Effector memory CD4-positive, alpha-beta T cell (primary cell): ENCODE measurements around the gene P3H2.

Source experiments
- DNase-seq, 3 donors: peaks; one replicate each; pipeline ENCODE4 v3.0.0-alpha.2; 2020
- H3K27ac ChIP-seq: 2 replicates; pipeline ENCODE4 v1.7.0; 2013; ENCODE audit warnings: mild to moderate bottlenecking, low read length, moderate library complexity; ENCODE audit not compliant: insufficient read depth, poor library complexity, severe bottlenecking
- H3K27me3 ChIP-seq: replicated peaks from 2 replicates; pipeline ENCODE4 v1.7.0; 2013; ENCODE audit warnings: mild to moderate bottlenecking, low read length; ENCODE audit not compliant: insufficient read depth, control insufficient read depth, poor library complexity, severe bottlenecking
- H3K36me3 ChIP-seq: 2 replicates; pipeline ENCODE4 v1.7.0; 2013; ENCODE audit warnings: mild to moderate bottlenecking, low read length, moderate library complexity; ENCODE audit not compliant: control insufficient read depth, insufficient read depth
- H3K4me1 ChIP-seq: 2 replicates; pipeline ENCODE4 v1.7.0; 2013; ENCODE audit warnings: low read length, mild to moderate bottlenecking; ENCODE audit not compliant: control insufficient read depth, insufficient read depth, poor library complexity, severe bottlenecking
- H3K4me3 ChIP-seq: 2 replicates; pipeline ENCODE4 v1.7.0; 2013; ENCODE audit warnings: low read length, low read depth, mild to moderate bottlenecking; ENCODE audit not compliant: insufficient read depth, poor library complexity, severe bottlenecking
- H3K9me3 ChIP-seq: 2 replicates; pipeline ENCODE4 v1.7.0; 2013; ENCODE audit warnings: mild to moderate bottlenecking, low read length, moderate library complexity; ENCODE audit not compliant: control insufficient read depth

Gene P3H2

GRCh38 chr3:190013943-190014924 lies 106.5 kb downstream of the P3H2 start:
- H3K4me3 ChIP-seq: no peak overlapping the region
- H3K27me3 ChIP-seq: no peaks in the 10 kb centered on the region
- H3K4me1 ChIP-seq: no peaks in the 10 kb centered on the region
- H3K27ac ChIP-seq: no peak overlapping the region
- no peak for DNase-seq
- H3K9me3 ChIP-seq: no peaks in the 10 kb centered on the region
- no peaks in the 10 kb centered on the region for H3K36me3 ChIP-seq

GRCh38 chr3:190012784-190013183 lies 107.9 kb downstream of the P3H2 start:
- no peak overlapping the region for H3K4me3 ChIP-seq
- H3K9me3 ChIP-seq: no peaks in the 10 kb centered on the region
- H3K4me1 ChIP-seq: no peaks in the 10 kb centered on the region
- no peak overlapping the region for H3K27ac ChIP-seq
- H3K27me3 ChIP-seq: no peaks in the 10 kb centered on the region
- DNase-seq: no peak
- no peaks in the 10 kb centered on the region for H3K36me3 ChIP-seq

- DNase-seq: no peak
- Histone ChIP-seq H3K27ac (no peak overlapping the region), H3K27me3 (no peaks in the 10 kb centered on the region), H3K36me3 (no peaks in the 10 kb centered on the region), H3K4me3 (no peak overlapping the region), H3K4me1 (no peaks in the 10 kb centered on the region), H3K9me3 (no peaks in the 10 kb centered on the region)
These were observed 108.3 kb downstream of the P3H2 start for GRCh38 chr3:190012314-190012782.

GRCh38 chr3:190010486-190010885 lies 110.2 kb downstream of the P3H2 start:
- H3K4me1 ChIP-seq: no peaks in the 10 kb centered on the region
- no peak overlapping the region for H3K4me3 ChIP-seq
- H3K36me3 ChIP-seq: no peaks in the 10 kb centered on the region
- no peak for DNase-seq
- no peaks in the 10 kb centered on the region for H3K9me3 ChIP-seq
- H3K27me3 ChIP-seq: no peaks in the 10 kb centered on the region
- no peak overlapping the region for H3K27ac ChIP-seq

GRCh38 chr3:190009614-190010013 lies 111.1 kb downstream of the P3H2 start:
- H3K27ac ChIP-seq: no peak overlapping the region
- no peak for DNase-seq
- H3K36me3 ChIP-seq: no peaks in the 10 kb centered on the region
- H3K27me3 ChIP-seq: no peaks in the 10 kb centered on the region
- H3K4me3 ChIP-seq: no peak overlapping the region
- H3K4me1 ChIP-seq: no peaks in the 10 kb centered on the region
- no peaks in the 10 kb centered on the region for H3K9me3 ChIP-seq

GRCh38 chr3:190008432-190008831 lies 112.3 kb downstream of the P3H2 start:
- no peak for DNase-seq
- H3K4me3 ChIP-seq: no peak overlapping the region
- no peaks in the 10 kb centered on the region for H3K27me3 ChIP-seq

GRCh38 chr3:190005343-190006113 lies 115.2 kb downstream of the P3H2 start:
- no peaks in the 10 kb centered on the region for H3K27me3 ChIP-seq
- no peak overlapping the region for H3K27ac ChIP-seq
- H3K4me1 ChIP-seq: no peaks in the 10 kb centered on the region
- H3K36me3 ChIP-seq: no peaks in the 10 kb centered on the region
- H3K4me3 ChIP-seq: no peak overlapping the region
- no peak for DNase-seq
- no peaks in the 10 kb centered on the region for H3K9me3 ChIP-seq

More at GRCh38 chr3:190008432-190008831, 112.3 kb downstream of the P3H2 start:
- Histone ChIP-seq H3K36me3 (no peaks in the 10 kb centered on the region), H3K9me3 (no peaks in the 10 kb centered on the region), H3K27ac (no peak overlapping the region), H3K4me1 (no peaks in the 10 kb centered on the region)

- Histone ChIP-seq H3K4me3 (no peak overlapping the region), H3K9me3 (no peaks in the 10 kb centered on the region), H3K4me1 (no peaks in the 10 kb centered on the region), H3K27ac (no peak overlapping the region), H3K27me3 (no peaks in the 10 kb centered on the region), H3K36me3 (no peaks in the 10 kb centered on the region)
- no peak for DNase-seq
These were observed 116.0 kb downstream of the P3H2 start for GRCh38 chr3:190004656-190005055.

GRCh38 chr3:190003681-190004123 lies 117.0 kb downstream of the P3H2 start:
- no peaks in the 10 kb centered on the region for H3K4me1 ChIP-seq
- no peak overlapping the region for H3K27ac ChIP-seq
- H3K4me3 ChIP-seq: no peak overlapping the region
- H3K9me3 ChIP-seq: no peaks in the 10 kb centered on the region
- no peak for DNase-seq
- no peaks in the 10 kb centered on the region for H3K36me3 ChIP-seq
- no peaks in the 10 kb centered on the region for H3K27me3 ChIP-seq

GRCh38 chr3:190003068-190003467 lies 117.6 kb downstream of the P3H2 start:
- no peak for DNase-seq
- Histone ChIP-seq H3K27ac (no peak overlapping the region), H3K9me3 (no peaks in the 10 kb centered on the region)

More at GRCh38 chr3:190003068-190003467, 117.6 kb downstream of the P3H2 start:
- H3K27me3 ChIP-seq: no peaks in the 10 kb centered on the region
- no peaks in the 10 kb centered on the region for H3K36me3 ChIP-seq
- H3K4me1 ChIP-seq: no peaks in the 10 kb centered on the region
- no peak overlapping the region for H3K4me3 ChIP-seq
